Neuronal stem cell (in vitro differentiated cells): ENCODE results near the gene ERCC4.

Experiments used
- DNase-seq: peaks from one replicate; pipeline ENCODE4 v3.0.0-alpha.2; 2013; ENCODE audit warnings: low spot score
- H2AFZ ChIP-seq: one replicate; pipeline ENCODE4 v1.6.1; 2013; ENCODE audit warnings: mild to moderate bottlenecking, low read length, inconsistent platforms
- H2AK5ac ChIP-seq: 2 replicates; pipeline ENCODE4 v1.6.1; 2013; ENCODE audit warnings: low read depth, mild to moderate bottlenecking, inconsistent platforms, low read length, moderate library complexity, mixed read lengths
- H2BK120ac ChIP-seq: 2 replicates; pipeline ENCODE4 v1.6.1; 2013; ENCODE audit warnings: low read depth, mild to moderate bottlenecking, inconsistent platforms, low read length, moderate library complexity, mixed read lengths
- H2BK12ac ChIP-seq: one replicate; pipeline ENCODE4 v1.6.1; 2013; ENCODE audit warnings: low read length, inconsistent platforms
- H2BK15ac ChIP-seq: 2 replicates; pipeline ENCODE4 v1.6.1; 2013; ENCODE audit warnings: mild to moderate bottlenecking, low read length, inconsistent platforms, mixed read lengths
- H2BK5ac ChIP-seq: one replicate; pipeline ENCODE4 v1.6.1; 2013; ENCODE audit warnings: inconsistent platforms, mild to moderate bottlenecking, low read length, moderate library complexity
- H3K14ac ChIP-seq: one replicate; pipeline ENCODE4 v1.6.1; 2013; ENCODE audit warnings: low read length, inconsistent platforms
- H3K18ac ChIP-seq: 2 replicates; pipeline ENCODE4 v1.6.1; 2013; ENCODE audit warnings: low read length, inconsistent platforms
- H3K23ac ChIP-seq: 2 replicates; pipeline ENCODE4 v1.6.1; 2013; ENCODE audit warnings: low read depth, mild to moderate bottlenecking, mixed read lengths, low read length, inconsistent platforms; ENCODE audit not compliant: poor library complexity
- H3K27ac ChIP-seq: replicated peaks from 3 replicates; pipeline ENCODE4 v1.5.1; 2013; ENCODE audit warnings: low read length, inconsistent platforms
- H3K27me3 ChIP-seq, 3 experiments: 2 replicates each; pipeline ENCODE4 v1.6.1; 2013; ENCODE audit warnings: low read length in 3 of 3, mild to moderate bottlenecking in 2 of 3, inconsistent platforms in 1 of 3, low read depth in 1 of 3, mixed read lengths in 1 of 3, moderate library complexity in 1 of 3; ENCODE audit not compliant: control insufficient read depth in 3 of 3, insufficient read depth in 3 of 3
- H3K36me3 ChIP-seq, 2 donors: replicated peaks in 1 of 2; 2 replicates each; pipeline ENCODE4 v1.6.1; 2013; ENCODE audit warnings: low read length in 2 of 2; ENCODE audit not compliant: control insufficient read depth in 2 of 2, insufficient read depth in 2 of 2
- H3K4ac ChIP-seq: 2 replicates; pipeline ENCODE4 v1.6.1; 2013; ENCODE audit warnings: inconsistent platforms, mild to moderate bottlenecking, low read length, moderate library complexity
- H3K4me1 ChIP-seq, 2 donors: 1 replicate in 1 of 2; 2 replicates in 1 of 2; pipeline ENCODE4 v1.6.1; 2013; ENCODE audit warnings: low read length in 2 of 2, low read depth in 1 of 2; ENCODE audit not compliant: control insufficient read depth in 2 of 2, insufficient read depth in 1 of 2
- H3K4me2 ChIP-seq: one replicate; pipeline ENCODE4 v1.6.1; 2013; ENCODE audit warnings: mild to moderate bottlenecking, low read length, inconsistent platforms; ENCODE audit not compliant: insufficient read depth, poor library complexity, severe bottlenecking
- H3K4me3 ChIP-seq, 2 donors: 2 replicates each; pipeline ENCODE4 v1.5.1; 2013; ENCODE audit warnings: low read length in 2 of 2, mild to moderate bottlenecking in 2 of 2, inconsistent platforms in 1 of 2, moderate library complexity in 1 of 2
- H3K79me1 ChIP-seq: one replicate; pipeline ENCODE4 v1.6.1; 2013; ENCODE audit warnings: low read depth, mild to moderate bottlenecking, inconsistent platforms, low read length, moderate library complexity
- H3K9ac ChIP-seq: one replicate; pipeline ENCODE4 v1.6.1; 2013; ENCODE audit warnings: mild to moderate bottlenecking, low read depth, low read length, inconsistent platforms; ENCODE audit not compliant: poor library complexity
- H3K9me3 ChIP-seq, 2 donors: replicated peaks in 1 of 2; 2 replicates each; pipeline versions ENCODE3 to v1.6.1; 2013; ENCODE audit warnings: low read length in 2 of 2, mild to moderate bottlenecking in 2 of 2, inconsistent platforms in 1 of 2, low read depth in 1 of 2, mixed read lengths in 1 of 2, moderate library complexity in 1 of 2; ENCODE audit not compliant: control insufficient read depth in 2 of 2, insufficient read depth in 1 of 2
- H4K8ac ChIP-seq: one replicate; pipeline ENCODE4 v1.6.1; 2013; ENCODE audit warnings: low read depth, mild to moderate bottlenecking, inconsistent platforms, low read length, moderate library complexity
- H4K91ac ChIP-seq: one replicate; pipeline ENCODE4 v1.6.1; 2013; ENCODE audit warnings: low read length, low read depth, mild to moderate bottlenecking, inconsistent platforms; ENCODE audit not compliant: poor library complexity
- WGBS, 2 donors: extraction: QIAGEN DNeasy Blood & Tissue Kit; methylation state at CpG; one replicate each; pipeline ENCODE4 v1.1.7; 2013; ENCODE audit warnings: missing lambda C conversion rate in 2 of 2, mixed read lengths in 1 of 2; ENCODE audit not compliant: insufficient read length in 2 of 2, insufficient replicate concordance in 1 of 2; ENCODE audit errors: extremely low coverage in 2 of 2; 5-methylcytosine and 5-hydroxymethylcytosine counted together

The ERCC4 gene

DNA sequence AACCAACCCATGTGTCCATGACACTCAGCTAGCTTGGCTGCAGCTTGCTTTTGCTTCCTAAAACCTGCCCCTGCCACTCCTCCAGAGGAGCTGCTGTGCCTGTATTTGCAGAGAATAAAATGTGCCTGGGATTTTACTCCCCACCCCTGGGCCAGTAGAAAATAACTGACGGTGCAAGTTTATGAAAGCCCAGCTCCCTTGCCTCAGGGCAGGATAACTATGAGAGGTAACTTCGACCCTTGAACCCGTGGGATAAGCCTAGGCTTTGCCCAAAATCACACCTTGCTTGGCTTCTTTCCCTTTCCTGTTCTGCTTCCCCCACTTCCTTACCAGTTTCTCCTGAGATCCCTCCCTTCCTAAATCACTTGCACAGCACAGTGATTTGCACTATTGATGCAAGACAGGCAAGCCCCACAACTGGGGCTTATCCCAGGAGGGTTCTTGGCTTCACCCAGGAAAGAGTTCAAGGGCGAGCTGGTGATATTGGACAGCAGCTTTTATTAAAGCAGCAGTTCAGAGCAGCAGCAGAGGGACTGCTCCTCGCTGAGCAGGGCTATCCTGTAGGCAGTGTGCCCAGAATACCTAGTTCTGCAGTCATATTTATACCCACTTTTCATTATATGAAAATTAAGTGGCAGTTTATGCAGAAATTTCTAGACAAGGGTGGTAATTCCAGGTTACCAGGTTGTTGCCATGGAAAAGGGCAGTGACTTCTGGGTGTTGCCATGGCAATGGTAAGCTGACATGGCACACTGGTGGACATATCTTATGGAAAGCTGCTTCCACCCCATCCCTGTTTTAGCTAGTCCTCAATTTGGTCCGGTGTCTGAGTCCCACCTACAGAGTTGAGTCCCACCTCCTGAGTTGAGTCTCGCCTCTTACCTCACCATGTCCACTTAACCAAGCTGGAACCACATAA lies 6.3 kb upstream of the ERCC4 start:
- Histone ChIP-seq H3K9ac (no peak overlapping the region), H3K9me3 (peaks cover 0 to 6% of the 10 kb centered on the region in 2 donors), H3K23ac (no peak overlapping the region), H4K8ac (no peak overlapping the region), H2BK12ac (no peak overlapping the region), H3K4me2 (no peak overlapping the region), H3K14ac (no peak overlapping the region), H3K4me3 (no peak overlapping the region), H4K91ac (no peak overlapping the region), H2BK5ac (no peak overlapping the region), H3K4me1 (no peaks in the 10 kb centered on the region), H2AK5ac (no peak overlapping the region), H2BK120ac (no peak overlapping the region), H3K36me3 (no peaks in the 10 kb centered on the region), H3K4ac (no peak overlapping the region), H2BK15ac (no peak overlapping the region), H2AFZ (no peak overlapping the region), H3K18ac (no peak overlapping the region), H3K79me1 (no peaks in the 10 kb centered on the region), H3K27me3 (no peaks in the 10 kb centered on the region), H3K27ac (no peak overlapping the region)
- WGBS, 2 donors: no CpG with 5 or more reads among the region's 7 CpGs
- no peak for DNase-seq

DNA sequence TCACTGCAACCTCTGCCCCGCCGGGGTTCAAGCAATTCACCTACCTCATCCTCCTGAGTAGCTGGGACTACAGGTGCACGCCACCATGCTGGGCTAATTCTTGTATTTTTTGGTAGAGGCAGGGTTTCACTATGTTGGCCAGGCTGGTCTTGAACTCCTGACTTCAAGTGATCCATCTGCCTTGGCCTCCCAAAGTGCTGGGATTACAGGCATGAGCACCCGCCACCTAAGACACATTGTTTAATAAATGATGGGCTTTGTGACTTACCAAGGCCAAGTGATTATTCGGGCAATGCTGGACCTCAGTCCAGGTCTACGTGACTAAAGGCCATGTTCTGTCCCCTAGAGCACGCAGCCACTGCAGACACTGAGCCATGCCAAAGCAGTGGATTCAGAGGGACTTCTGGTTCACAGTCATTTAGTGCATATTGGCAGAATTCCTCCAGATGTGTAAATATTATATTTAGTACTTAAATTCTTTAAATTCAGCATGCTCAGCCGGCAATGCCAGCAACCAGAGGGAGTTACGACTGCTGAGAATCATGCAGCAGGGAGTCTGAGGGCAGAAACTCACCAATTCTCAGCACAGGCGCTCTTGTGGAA lies 4.8 kb upstream of the ERCC4 start:
- no peak overlapping the region for H3K4me2 ChIP-seq
- no peak overlapping the region for H3K14ac ChIP-seq
- H3K9ac ChIP-seq: no peak overlapping the region
- H3K23ac ChIP-seq: peak overlapping the region; percentile 65
- no peaks in the 10 kb centered on the region for H3K4me1 ChIP-seq
- no peak overlapping the region for H2AFZ ChIP-seq
- peaks cover 0 to 6% of the 10 kb centered on the region in 2 donors for H3K9me3 ChIP-seq
- H3K27me3 ChIP-seq: no peaks in the 10 kb centered on the region
- H4K91ac ChIP-seq: no peak overlapping the region
- DNase-seq: no peak
- no peaks in the 10 kb centered on the region for H3K36me3 ChIP-seq
- no peak overlapping the region for H2AK5ac ChIP-seq
- no peak overlapping the region for H3K27ac ChIP-seq
- no peak overlapping the region for H2BK15ac ChIP-seq
- no peak overlapping the region for H2BK12ac ChIP-seq
- no peak overlapping the region for H2BK5ac ChIP-seq
- no peak overlapping the region for H3K4me3 ChIP-seq
- H3K18ac ChIP-seq: no peak overlapping the region
- H4K8ac ChIP-seq: no peak overlapping the region
- peaks cover 1% of the 10 kb centered on the region for H3K79me1 ChIP-seq
- no peak overlapping the region for H3K4ac ChIP-seq
- WGBS, 2 donors: no CpG with 5 or more reads among the region's 10 CpGs
- no peak overlapping the region for H2BK120ac ChIP-seq

GRCh38 chr16:13919330-13919682 lies 648 bp upstream of the ERCC4 start:
- Histone ChIP-seq H3K9ac (no peak overlapping the region), H3K4me1 (peaks cover 3 to 7% of the 10 kb centered on the region in 2 donors), H2AK5ac (no peak overlapping the region), H2BK15ac (no peak overlapping the region), H3K9me3 (no peaks in the 10 kb centered on the region), H3K14ac (no peak overlapping the region), H4K91ac (no peak overlapping the region), H3K79me1 (peaks cover 5% of the 10 kb centered on the region), H3K4ac (no peak overlapping the region), H3K27ac (peak overlapping the region; percentile 69), H2BK120ac (no peak overlapping the region), H3K27me3 (no peaks in the 10 kb centered on the region), H3K18ac (no peak overlapping the region), H3K4me3 (peak overlapping the region in 1 of 2 donors; percentile 24), H2AFZ (peak overlapping the region; percentile 70), H2BK5ac (no peak overlapping the region), H2BK12ac (no peak overlapping the region), H4K8ac (no peak overlapping the region), H3K36me3 (peaks cover 7 to 19% of the 10 kb centered on the region in 2 donors), H3K23ac (no peak overlapping the region), H3K4me2 (peak overlapping the region; percentile 59)
- no peak for DNase-seq
- no CpG with 5 or more reads among the region's 3 CpGs for WGBS, 2 donors

DNA sequence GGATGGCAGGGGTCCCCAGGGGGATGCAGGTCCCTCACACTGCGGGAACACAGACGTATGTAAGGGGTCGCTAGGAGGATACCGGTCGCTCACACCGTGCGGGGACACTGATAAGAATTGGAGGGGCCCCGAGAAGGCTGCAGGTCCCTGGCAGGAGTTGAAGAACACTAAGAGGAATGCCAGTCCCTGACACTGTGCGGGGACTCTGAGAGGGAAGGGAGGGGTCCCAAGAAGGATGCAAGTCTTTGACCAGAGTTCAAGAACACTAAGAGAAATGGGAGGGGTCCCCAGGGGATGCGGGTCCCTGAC lies 510 bp downstream of the ERCC4 start:
- peak overlapping the region; percentile 100 for H3K9ac ChIP-seq
- H2BK12ac ChIP-seq: no peak overlapping the region
- no peak overlapping the region for H3K27ac ChIP-seq
- peaks cover 7 to 31% of the 10 kb centered on the region in 2 donors for H3K36me3 ChIP-seq
- DNase-seq: no peak
- peak overlapping the region; percentile 75 for H4K8ac ChIP-seq
- WGBS, 2 donors: no CpG with 5 or more reads among the region's 10 CpGs
- peak overlapping the region; percentile 51 for H2AK5ac ChIP-seq
- H2BK5ac ChIP-seq: peak overlapping the region; percentile 19
- H3K18ac ChIP-seq: peak overlapping the region; percentile 95
- no peaks in the 10 kb centered on the region for H3K9me3 ChIP-seq
- peaks cover 5% of the 10 kb centered on the region for H3K79me1 ChIP-seq
- H2BK15ac ChIP-seq: peak overlapping the region; percentile 12
- no peak overlapping the region for H3K14ac ChIP-seq
- H2AFZ ChIP-seq: peak overlapping the region; percentile 94
- H3K4me3 ChIP-seq: peak overlapping the region; percentile 74 to 97
- H3K4ac ChIP-seq: peak overlapping the region; percentile 77
- H2BK120ac ChIP-seq: peak overlapping the region; percentile 81
- H3K23ac ChIP-seq: peak overlapping the region; percentile 96
- H3K4me1 ChIP-seq: peaks cover 3 to 7% of the 10 kb centered on the region in 2 donors
- H4K91ac ChIP-seq: peak overlapping the region; percentile 95
- H3K27me3 ChIP-seq: no peaks in the 10 kb centered on the region
- H3K4me2 ChIP-seq: peak overlapping the region; percentile 75
